Glomerular visceral epithelial cell (primary cell): ENCODE data around the gene CYP19A1.
"Not testable (repeated sequence)": the region's sequence is repeated elsewhere in the genome, so short reads cannot be mapped to it uniquely, and the experiment has no call there.

Experiments
- DNase-seq: peaks from one replicate; pipeline ENCODE4 v3.0.0-alpha.2; 2016; ENCODE audit errors: extremely low spot score

The CYP19A1 gene

GRCh38 chr15:51212239-51212638, 126.2 kb downstream of the CYP19A1 start:
- DNase-seq = no peak

- DNase-seq = no peak
Observed at GRCh38 chr15:51205050-51205975, 133.1 kb downstream of the CYP19A1 start.

- no peak for DNase-seq
Observed at GRCh38 chr15:51203797-51204196, 134.6 kb downstream of the CYP19A1 start.

GRCh38 chr15:51202783-51203182, 135.6 kb downstream of the CYP19A1 start:
- no peak for DNase-seq

- DNase-seq = no peak
Observed at GRCh38 chr15:51201581-51201980, 136.8 kb downstream of the CYP19A1 start.

- DNase-seq = no peak
Observed at GRCh38 chr15:51200792-51201191, 137.6 kb downstream of the CYP19A1 start.

- no peak for DNase-seq
Observed at GRCh38 chr15:51199541-51199940, 138.9 kb downstream of the CYP19A1 start.

GRCh38 chr15:51198701-51199232, 139.6 kb downstream of the CYP19A1 start:
- no peak for DNase-seq

- DNase-seq = no peak
Observed at GRCh38 chr15:51195459-51195858, 142.9 kb downstream of the CYP19A1 start.

- DNase-seq = no peak
Observed at GRCh38 chr15:51193979-51194378, 144.4 kb downstream of the CYP19A1 start.

- DNase-seq = no peak
Observed at GRCh38 chr15:51193526-51193925, 144.9 kb downstream of the CYP19A1 start.

- peak; percentile 84 for DNase-seq
Observed at GRCh38 chr15:51192521-51193280, 145.7 kb downstream of the CYP19A1 start.

- no peak for DNase-seq
Observed at GRCh38 chr15:51191766-51192165, 146.6 kb downstream of the CYP19A1 start.

- DNase-seq = no peak
Observed at GRCh38 chr15:51191072-51191670, 147.2 kb downstream of the CYP19A1 start.

GRCh38 chr15:51190424-51191068, 147.8 kb downstream of the CYP19A1 start:
- DNase-seq = no peak

GRCh38 chr15:51189669-51190385, 148.6 kb downstream of the CYP19A1 start:
- no peak for DNase-seq

GRCh38 chr15:51188791-51189190, 149.6 kb downstream of the CYP19A1 start:
- DNase-seq = not testable (repeated sequence)

GRCh38 chr15:51186891-51187290, 151.5 kb downstream of the CYP19A1 start:
- no peak for DNase-seq

GRCh38 chr15:51186181-51186705, 152.2 kb downstream of the CYP19A1 start:
- no peak for DNase-seq
